Activated CD4-positive, alpha-beta T cell treated with anti-CD3 and anti-CD28 coated beads, Interleukin-2, amount 50 U/mL, for 48 hours (primary cell): Measurements from ENCODE around the gene TFF1.

Source experiments
- DNase-seq, 2 experiments: peaks; one replicate each; pipeline ENCODE4 v3.0.0-alpha.2; 2020

Gene TFF1

GRCh38 chr21:42314616-42315295 lies 51.6 kb downstream of the TFF1 start:
- DNase-seq = no peak

DNA sequence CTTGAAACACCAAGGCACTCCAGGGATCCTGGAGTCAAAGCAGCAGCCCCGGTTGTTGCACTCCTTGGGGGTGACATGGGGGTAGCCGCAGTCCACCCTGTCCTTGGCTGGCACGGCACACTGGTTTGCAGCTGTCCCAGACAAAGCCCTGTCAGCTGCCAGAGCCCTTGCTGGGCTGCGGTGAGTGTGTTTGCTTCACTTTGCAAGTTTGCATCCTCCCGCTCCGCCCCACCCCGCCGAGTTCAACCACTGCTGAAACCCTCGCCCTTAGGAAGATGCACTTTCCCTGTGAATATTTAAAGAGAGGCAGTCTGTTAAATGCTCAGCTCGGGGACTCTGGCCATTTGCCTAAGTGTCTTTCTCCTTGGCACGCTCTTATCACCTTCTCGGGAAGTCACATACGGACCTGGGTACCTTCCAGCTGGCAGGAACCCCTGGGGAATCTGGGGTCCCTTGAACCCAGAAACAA lies 52.8 kb downstream of the TFF1 start:
- DNase-seq = no peak

DNA sequence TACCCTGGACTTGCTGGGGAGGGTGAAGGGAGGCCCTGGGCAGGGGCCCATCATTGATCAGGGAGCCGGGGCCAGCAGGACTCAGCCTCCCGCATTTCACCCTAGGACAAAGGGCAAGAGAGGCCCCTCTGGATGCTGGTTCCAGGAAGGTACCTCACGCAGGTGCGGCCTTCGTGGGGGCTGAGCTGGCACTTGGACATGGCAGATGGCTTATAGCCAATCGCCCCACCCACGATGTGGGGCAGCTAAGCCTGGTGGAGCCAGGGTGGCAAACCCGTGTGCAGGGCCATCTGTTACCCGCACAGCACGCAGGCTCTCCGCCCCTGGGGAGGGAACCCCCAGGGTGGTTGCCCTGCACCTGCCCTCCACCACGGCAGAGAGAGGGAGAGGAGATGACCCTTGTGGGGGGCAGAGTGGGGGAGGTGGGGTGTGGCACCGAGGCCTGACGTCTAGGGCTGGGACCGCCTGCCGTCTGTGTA lies 53.7 kb downstream of the TFF1 start:
- DNase-seq = no peak
